ENCODE measurements around the gene BUB1B. TPM values are rescaled to one million over a fixed set of nuclear protein-coding genes. Genes with fewer than 3 reads are reported as not detected.

The BUB1B gene
- total RNA-seq, 1 experiment from 2014 or later, result 67.8 TPM

- no peak for TF ChIP-seq TCF7L2 (IDR thresholded peaks at IDR 0.05; ENCODE audit: low read depth, low read length)
- no peak for TF ChIP-seq POLR2AphosphoS5 (IDR thresholded peaks at IDR 0.05; ENCODE audit: low read depth, low read length)
- TF ChIP-seq REST (IDR thresholded peaks at IDR 0.05; ENCODE audit: insufficient read depth in 1 of 2, low read depth in 2 of 2, low read length in 1 of 2), result no peak
- no peak for TF ChIP-seq CTCF (IDR thresholded peaks at IDR 0.05)
- TF ChIP-seq SIN3A (IDR thresholded peaks at IDR 0.05; ENCODE audit: borderline replicate concordance, insufficient read depth, low read depth, low read length), result no peak
- Histone ChIP-seq H3K9me3 (ENCODE audit: control insufficient read depth, insufficient read depth, low read depth, low read length) (no peaks in the 10 kb centered on the region), H3K4me3 (ENCODE audit: low read depth in 2 of 2, low read length in 2 of 2) (no peak overlapping the region), H3K4me1 (ENCODE audit: control insufficient read depth, insufficient read depth, low read length) (no peaks in the 10 kb centered on the region), H3K27ac (ENCODE audit: low read length) (no peak overlapping the region), H3K27me3 (ENCODE audit: control insufficient read depth, insufficient read depth, low read length) (no peaks in the 10 kb centered on the region), H3K36me3 (ENCODE audit: control insufficient read depth, insufficient read depth, low read length) (peaks cover 21% of the 10 kb centered on the region; the same call in 1 of the 2 replicates)
- no TSS peak for BruUV-seq (replicated peaks)
- intact Hi-C loops (cut with micrococcal nuclease; ENCODE audit: unreplicated experiment), result no loop called here
- in situ Hi-C loops (cut with HindIII; ENCODE audit: low pct_unique_long_range_greater_than_20kb, low sequenced_read_pairs), result no loop called here
- ATAC-seq, result no peak
- DNase-seq (ENCODE audit: low read depth, low spot score), result no peak
- CTCF ChIA-PET, result no interaction called here
- POLR2A ChIA-PET, result interaction anchor here (0.6 to 0.7 kb wide), 4 partner anchors 9 to 408 kb away, joined by 3 to 14 read pairs (median 4); no protein-coding TSS in a partner anchor
Measured at GRCh38 chr15:40183636-40184463, 23.0 kb downstream of the BUB1B start.

- peaks cover 11% of the 10 kb centered on the region; the same call in 1 of the 2 replicates for H3K36me3 ChIP-seq (ENCODE audit: control insufficient read depth, insufficient read depth, low read length)
- no peak overlapping the region for H3K4me3 ChIP-seq (ENCODE audit: low read depth in 2 of 2, low read length in 2 of 2)
- CTCF ChIA-PET, result interaction anchor here (0.7 kb wide), 1 partner anchor 160 kb away, joined by 4 read pairs; no protein-coding TSS in a partner anchor
- no peaks in the 10 kb centered on the region for H3K9me3 ChIP-seq (ENCODE audit: control insufficient read depth, insufficient read depth, low read depth, low read length)
- in situ Hi-C loops (cut with HindIII; ENCODE audit: low pct_unique_long_range_greater_than_20kb, low sequenced_read_pairs), result no loop called here
- DNase-seq (ENCODE audit: low read depth, low spot score) (peak; percentile 59), ATAC-seq (peak; percentile 65; the same call in 1 of the 2 replicates)
- POLR2A ChIA-PET, result no interaction called here
- intact Hi-C loops (cut with micrococcal nuclease; ENCODE audit: unreplicated experiment), result no loop called here
- H3K4me1 ChIP-seq (ENCODE audit: control insufficient read depth, insufficient read depth, low read length), result no peaks in the 10 kb centered on the region
- BruUV-seq (replicated peaks), result no TSS peak
- TF ChIP-seq REST (IDR thresholded peaks at IDR 0.05; ENCODE audit: insufficient read depth in 1 of 2, low read depth in 2 of 2, low read length in 1 of 2) (no peak), SIN3A (IDR thresholded peaks at IDR 0.05; ENCODE audit: borderline replicate concordance, insufficient read depth, low read depth, low read length) (no peak), POLR2AphosphoS5 (IDR thresholded peaks at IDR 0.05; ENCODE audit: low read depth, low read length) (no peak), TCF7L2 (IDR thresholded peaks at IDR 0.05; ENCODE audit: low read depth, low read length) (no peak), CTCF (IDR thresholded peaks at IDR 0.05) (no peak)
- no peaks in the 10 kb centered on the region for H3K27me3 ChIP-seq (ENCODE audit: control insufficient read depth, insufficient read depth, low read length)
- H3K27ac ChIP-seq (ENCODE audit: low read length), result no peak overlapping the region
Measured at GRCh38 chr15:40190591-40190990, 29.7 kb downstream of the BUB1B start.

Measured in Panc1 (cell line).